SK-N-MC (cell line): ENCODE data around the gene POP4.

Source experiments
- DNase-seq: peaks from one replicate; pipeline ENCODE4 v3.0.0-alpha.2; 2011; ENCODE audit warnings: low read depth, low spot score
- H3K27ac ChIP-seq: fragments of 200-600 bp; sonication (generic); 2 replicates; pipeline ENCODE4 v1.5.1; 2016; ENCODE audit warnings: mixed run types
- H3K36me3 ChIP-seq: fragments of 200-600 bp; sonication (generic); 2 replicates; pipeline ENCODE4 v1.6.1; 2017; ENCODE audit warnings: antibody characterized with exemption, low read length, mixed read lengths; ENCODE audit not compliant: insufficient read depth
- H3K4me3 ChIP-seq: fragments of 200-600 bp; sonication (generic); 2 replicates; pipeline ENCODE4 v1.5.1; 2016
- H3K9ac ChIP-seq: fragments of 200-600 bp; sonication (generic); 2 replicates; pipeline ENCODE4 v1.8.0; 2017; ENCODE audit warnings: mixed run types, mixed read lengths; ENCODE audit not compliant: insufficient read length
- H3K9me3 ChIP-seq: fragments of 200-600 bp; sonication (generic); 2 replicates; pipeline ENCODE4 v1.6.1; 2017; ENCODE audit warnings: low read depth, mild to moderate bottlenecking, antibody characterized with exemption, low read length, moderate library complexity, mixed read lengths
- EZH2 ChIP-seq: fragments of 200-600 bp; sonication (generic); IDR thresholded peaks from one replicate; pipeline ENCODE4 v1.6.1; 2017; ENCODE audit warnings: antibody characterized with exemption
- FOXP2 ChIP-seq: optimal IDR thresholded peaks from 2 replicates; pipeline ENCODE3; 2011; ENCODE audit warnings: mild to moderate bottlenecking, moderate library complexity; ENCODE audit not compliant: insufficient read depth; ENCODE audit errors: extremely low read length, control extremely low read depth
- POLR2AphosphoS5 ChIP-seq: IDR thresholded peaks from 2 replicates; pipeline ENCODE4 v1.6.1; 2012; ENCODE audit warnings: mild to moderate bottlenecking, low read depth, low read length, borderline replicate concordance

POP4 gene

DNA sequence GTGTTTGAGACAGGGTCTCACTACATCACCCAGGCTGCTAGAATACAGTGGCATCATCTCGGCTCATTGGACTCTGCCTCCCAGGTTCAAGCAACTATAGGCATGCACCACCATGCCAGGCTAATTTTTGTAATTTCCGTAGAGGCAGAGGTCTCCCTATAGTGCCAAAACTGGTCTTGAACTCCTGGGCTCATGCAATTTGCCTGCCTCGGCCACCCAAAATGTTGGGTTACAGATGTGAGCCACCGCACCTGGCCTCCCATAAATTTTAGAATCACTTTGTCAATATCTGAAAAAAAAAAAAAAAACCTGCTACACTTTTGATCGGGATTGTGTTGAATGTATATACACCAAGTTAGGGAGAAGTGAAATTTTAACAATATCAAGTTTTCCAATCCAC, 47.3 kb downstream of the POP4 start:
- Histone ChIP-seq H3K4me3 (no peak overlapping the region), H3K36me3 (no peaks in the 10 kb centered on the region), H3K27ac (no peak overlapping the region), H3K9ac (no peak overlapping the region), H3K9me3 (no peaks in the 10 kb centered on the region; the same call in 1 of the 2 replicates)
- TF ChIP-seq FOXP2, result no peak
- TF ChIP-seq EZH2, result no peak
- TF ChIP-seq POLR2AphosphoS5, result no peak
- no peak for DNase-seq

DNA sequence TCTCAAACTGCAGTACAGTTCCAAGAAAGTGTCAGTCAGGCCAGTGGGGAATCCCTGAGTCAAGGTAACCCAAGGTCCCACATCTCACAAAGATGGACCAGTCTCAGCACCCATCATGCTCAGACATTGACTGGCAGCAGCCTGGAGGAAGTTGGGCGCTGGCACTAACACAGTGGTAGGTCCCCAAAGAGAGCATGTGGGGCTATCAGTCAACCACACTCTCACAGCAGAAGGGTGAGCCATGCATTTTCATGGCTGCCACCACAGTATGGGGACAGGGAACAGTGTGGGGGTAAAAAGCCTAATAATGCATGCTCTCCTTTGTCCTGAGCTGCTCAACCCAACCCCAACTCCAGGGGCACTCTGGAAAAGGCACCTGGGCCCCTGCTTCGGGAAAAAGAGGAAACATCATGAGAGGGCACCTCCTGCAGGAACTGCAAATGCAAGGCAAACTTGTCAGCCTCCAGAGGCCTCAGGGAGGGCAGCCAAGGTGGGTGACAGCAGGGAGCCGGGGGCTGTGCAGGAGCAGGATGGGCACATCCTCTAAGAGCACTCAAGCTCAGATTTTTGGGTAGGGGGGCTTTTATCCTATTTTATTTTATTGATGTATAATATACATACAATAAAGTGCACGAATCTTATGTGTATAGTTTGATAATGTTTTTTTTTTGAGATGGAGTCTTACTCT, 49.7 kb downstream of the POP4 start:
- no peak for DNase-seq
- TF ChIP-seq EZH2 (no peak), FOXP2 (no peak), POLR2AphosphoS5 (no peak)
- H3K36me3 ChIP-seq, result no peaks in the 10 kb centered on the region

DNA sequence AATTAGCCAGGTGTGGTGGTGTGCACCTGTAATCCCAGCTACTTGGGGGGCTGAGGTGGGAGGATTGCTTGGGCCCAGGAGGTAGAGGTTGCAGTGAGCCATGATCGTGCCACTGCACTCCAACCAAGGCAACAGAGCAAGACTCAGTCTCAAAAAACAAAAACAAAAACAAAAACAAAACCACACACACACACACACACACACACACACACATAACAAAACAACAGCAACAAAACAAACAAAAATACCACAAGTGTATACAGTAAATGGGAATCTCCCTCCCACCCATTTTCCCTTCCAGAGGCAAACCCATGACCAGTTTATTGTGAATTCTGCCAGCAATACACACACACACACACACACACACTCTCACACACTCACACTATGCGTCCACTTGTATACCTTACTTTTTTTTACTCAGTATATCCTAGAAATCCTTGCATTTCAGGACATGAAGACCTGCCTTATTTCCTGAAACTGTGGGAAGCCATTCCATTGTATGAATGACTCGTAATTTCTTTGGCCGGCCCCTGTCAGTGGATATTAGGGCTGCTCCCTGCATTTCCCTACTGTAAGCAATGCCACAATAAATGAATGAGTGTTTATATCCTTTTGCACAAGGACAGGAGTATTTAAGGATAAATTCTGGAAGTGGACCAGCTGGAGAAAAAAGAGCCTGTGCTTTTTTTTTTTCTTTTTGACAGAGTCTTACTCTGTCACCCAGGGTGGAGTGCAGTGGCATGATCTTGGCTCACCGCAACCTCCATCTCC, 52.3 kb downstream of the POP4 start:
- no peaks in the 10 kb centered on the region; the same call in 1 of the 2 replicates for H3K9me3 ChIP-seq

More for the DNA sequence above, 49.7 kb downstream of the POP4 start:
- H3K9me3 ChIP-seq, result no peaks in the 10 kb centered on the region; the same call in 1 of the 2 replicates
- H3K27ac ChIP-seq, result no peak overlapping the region
- no peak overlapping the region for H3K9ac ChIP-seq
- H3K4me3 ChIP-seq, result no peak overlapping the region

DNA sequence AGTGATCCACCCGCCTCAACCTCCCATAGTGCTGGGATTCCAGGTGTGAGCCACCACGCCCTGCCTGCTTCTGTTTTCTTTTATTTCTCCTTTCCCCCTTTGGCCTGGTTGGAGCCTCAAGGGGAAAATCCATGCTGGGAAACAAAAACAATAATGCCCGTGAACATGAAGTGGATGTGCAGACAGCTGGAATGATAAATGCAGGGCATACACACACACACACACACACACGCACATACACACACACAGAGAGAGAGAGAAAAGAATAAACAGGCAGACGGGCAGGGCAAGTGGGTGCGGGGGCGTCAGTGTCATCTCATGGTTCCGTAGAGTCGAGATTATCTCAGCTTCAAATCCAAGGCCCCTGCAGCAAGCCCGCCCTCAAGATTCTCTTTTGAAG, 54.8 kb downstream of the POP4 start:
- H3K36me3 ChIP-seq, result no peaks in the 10 kb centered on the region
- no peak for DNase-seq
- no peak for TF ChIP-seq POLR2AphosphoS5
- H3K9ac ChIP-seq, result no peak overlapping the region
- no peak overlapping the region for H3K4me3 ChIP-seq
- no peak overlapping the region for H3K27ac ChIP-seq
- no peaks in the 10 kb centered on the region for H3K9me3 ChIP-seq

More for the DNA sequence above, 52.3 kb downstream of the POP4 start:
- H3K27ac ChIP-seq, result no peak overlapping the region
- TF ChIP-seq POLR2AphosphoS5 (no peak), FOXP2 (no peak), EZH2 (no peak)
- no peak overlapping the region for H3K4me3 ChIP-seq
- no peak overlapping the region for H3K9ac ChIP-seq
- no peak for DNase-seq
- H3K36me3 ChIP-seq, result no peaks in the 10 kb centered on the region

DNA sequence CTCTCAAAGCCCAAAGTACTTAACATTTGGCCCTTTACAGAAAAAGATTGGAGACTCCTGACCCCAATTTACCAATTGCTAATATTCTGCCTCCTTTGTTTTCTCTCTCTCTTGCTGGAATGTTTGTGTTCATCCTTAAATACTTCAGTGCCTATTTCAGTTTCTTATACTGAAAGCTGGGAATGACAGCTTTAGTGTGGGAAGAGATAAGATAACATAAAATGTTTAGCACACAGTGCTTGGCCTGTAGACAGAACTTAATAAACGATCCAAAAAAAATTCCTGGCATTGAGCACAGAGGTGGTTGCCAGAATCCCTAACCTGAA, 56.2 kb downstream of the POP4 start:
- H3K9ac ChIP-seq, result no peak overlapping the region
- no peak for DNase-seq
- H3K27ac ChIP-seq, result no peak overlapping the region
- TF ChIP-seq EZH2 (no peak), FOXP2 (no peak), POLR2AphosphoS5 (no peak)
- H3K36me3 ChIP-seq, result no peaks in the 10 kb centered on the region
- no peak overlapping the region for H3K4me3 ChIP-seq
- no peaks in the 10 kb centered on the region for H3K9me3 ChIP-seq

DNA sequence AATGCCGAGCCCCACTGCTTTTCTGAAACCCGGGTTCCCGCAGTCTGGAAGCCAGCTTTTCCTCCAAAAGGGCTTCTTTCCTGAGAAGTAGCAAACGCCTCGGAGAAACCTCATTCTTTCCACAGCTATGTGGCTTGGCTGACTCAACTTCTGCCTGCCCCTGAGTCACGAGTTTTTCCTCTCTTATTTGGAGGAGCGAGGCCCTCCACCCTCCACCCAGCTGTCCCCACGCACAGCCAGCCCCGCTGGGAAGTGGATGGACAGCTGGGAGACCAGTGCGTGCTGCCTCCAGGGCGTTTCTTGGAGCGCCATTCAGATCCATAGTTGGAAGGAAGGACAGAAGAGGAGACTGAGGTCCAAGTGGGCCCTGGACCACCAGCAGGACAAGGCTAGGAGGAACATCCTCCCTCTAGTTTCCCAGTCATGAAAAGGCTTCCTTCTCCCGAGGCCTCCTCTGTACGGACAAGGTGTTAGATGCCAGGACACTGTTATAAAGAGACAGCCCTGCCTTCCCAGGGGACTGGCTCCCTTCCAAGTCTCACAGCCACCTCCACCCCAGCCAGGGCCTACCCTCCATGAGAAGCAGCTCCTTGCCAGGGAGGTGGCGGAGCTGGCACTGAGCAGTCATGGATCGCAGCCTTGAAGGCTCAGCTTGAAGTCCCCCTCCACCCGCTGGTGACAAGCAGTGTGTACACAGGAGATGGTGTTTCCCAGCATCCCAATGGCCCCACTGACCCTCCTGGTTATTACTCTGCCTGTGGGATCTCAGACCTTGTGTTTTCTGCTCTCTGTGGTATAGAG, 56.7 kb downstream of the POP4 start:
- no peaks in the 10 kb centered on the region for H3K36me3 ChIP-seq
- no peak overlapping the region for H3K9ac ChIP-seq
- DNase-seq, result no peak
- H3K4me3 ChIP-seq, result no peak overlapping the region
- H3K9me3 ChIP-seq, result no peaks in the 10 kb centered on the region
- TF ChIP-seq EZH2 (no peak), POLR2AphosphoS5 (no peak), FOXP2 (no peak)
- no peak overlapping the region for H3K27ac ChIP-seq

DNA sequence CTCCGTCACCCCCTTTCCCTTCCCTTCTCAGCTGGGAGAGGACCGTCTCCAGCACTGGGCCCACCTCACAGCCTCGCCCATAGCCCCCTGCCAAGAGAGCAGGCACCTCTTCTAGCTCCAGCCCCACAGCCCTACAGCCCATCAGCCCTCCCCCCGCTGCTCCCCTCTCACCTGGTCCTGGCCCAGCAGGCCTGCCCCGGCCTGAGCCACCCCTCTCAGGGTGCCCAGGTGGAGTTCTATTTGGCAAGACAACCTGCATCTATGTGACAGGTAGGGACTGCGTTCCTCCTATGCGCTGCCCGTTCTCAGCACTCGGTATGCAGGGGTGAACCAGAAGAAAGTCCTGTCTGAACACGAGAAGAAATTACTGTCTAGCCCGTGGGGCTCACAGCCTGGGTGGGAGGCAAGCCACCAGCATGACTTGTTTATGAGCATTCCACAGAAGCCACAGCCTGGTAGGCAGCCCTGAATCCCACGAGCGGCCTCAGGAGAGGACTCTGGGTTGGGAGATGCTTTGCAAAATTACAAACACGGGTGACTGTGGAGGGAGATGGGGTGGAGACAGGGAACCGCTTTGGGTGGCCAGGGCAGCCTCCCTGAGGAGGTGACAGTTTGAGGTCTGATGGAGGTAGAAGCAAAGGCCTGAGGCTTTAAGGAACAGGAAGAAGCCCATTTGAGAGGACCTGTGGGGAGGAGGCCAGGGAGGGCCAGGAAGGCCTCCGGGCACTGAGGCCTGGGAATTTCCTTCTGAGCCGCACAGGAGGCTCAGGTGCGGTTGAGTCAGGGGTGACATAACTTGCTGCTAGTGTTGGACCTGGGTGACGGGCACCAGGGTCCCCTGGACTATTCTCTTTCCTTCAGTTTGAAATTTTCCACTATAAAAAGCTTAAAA, 58.0 kb downstream of the POP4 start:
- Histone ChIP-seq H3K36me3 (no peaks in the 10 kb centered on the region), H3K4me3 (no peak overlapping the region), H3K27ac (no peak overlapping the region), H3K9me3 (no peaks in the 10 kb centered on the region), H3K9ac (no peak overlapping the region)
- no peak for DNase-seq
- TF ChIP-seq POLR2AphosphoS5 (no peak), EZH2 (no peak), FOXP2 (no peak)
